K562 (cell line): ENCODE results near the gene YPEL1. TPM values are rescaled to one million over a fixed set of nuclear protein-coding genes. Genes with fewer than 3 reads are reported as not detected.

ENCODE experiments used
- MGA ChIP-seq: fragments of 450-650 bp; IDR thresholded peaks from 2 replicates; pipeline ENCODE4 v1.6.1; 2016; ENCODE audit warnings: mild to moderate bottlenecking, moderate library complexity
- polyA plus RNA-seq, 8 experiments: library from polyadenylated mRNA; depleted of rRNA in 4 of 8; stranded (reverse) in 5 of 8; unstranded in 3 of 8; fragments of >200 nt; fragmentation: Nextera tagmentation in 2 of 8; fragmentation: Illumina TruSeq in 1 of 8; extraction: Ambion mirVana in 2 of 8; extraction: Trizol in 1 of 8; gene quantifications; 2 replicates each; pipeline versions ENCODE4 v1.2.1 to v1.2.3, GENCODE V29; 2011 to 2014; ENCODE audit warnings: inconsistent platforms in 1 of 8, missing spikeins in 1 of 8
- total RNA-seq, 7 experiments: library from RNA; depleted of rRNA in 6 of 7; stranded (reverse); fragments of >200 nt in 6 of 7; fragmentation: Illumina TruSeq in 2 of 7; extraction: Trizol in 2 of 7; gene quantifications; 2 replicates each; pipeline versions ENCODE4 v1.2.1 to v1.2.3, GENCODE V29; 2011 to 2021; ENCODE audit warnings: low replicate concordance in 1 of 7

YPEL1 gene
- total and polyA plus RNA-seq, 9 of the 15 experiments (the other 6 are each of a cell fraction or from before 2014, with no cell fraction given), result 0.07 to 2.2 (median 0.46) TPM

DNA sequence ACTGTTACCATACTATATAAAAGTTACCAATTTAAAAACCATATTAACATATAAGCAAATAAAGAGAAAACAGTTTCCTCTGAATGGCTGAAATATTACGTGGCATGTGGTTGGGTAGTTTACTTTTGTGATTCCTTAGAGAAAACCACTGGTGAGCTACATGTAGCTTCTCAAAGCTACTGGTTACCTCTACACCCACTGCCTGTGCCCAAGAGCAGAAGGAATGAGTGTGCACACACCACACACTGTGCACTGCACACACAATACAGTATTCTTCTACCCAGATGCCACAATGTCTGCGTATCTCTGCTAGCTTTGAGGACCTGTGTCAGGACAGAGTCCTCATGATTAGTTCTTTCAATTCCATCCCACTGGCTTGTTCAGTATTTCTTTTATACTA, 25.5 kb upstream of the YPEL1 start (continued):
- no peak for TF ChIP-seq MGA
